Measurements from ENCODE around the gene FAM107A.

FAM107A gene

DNA sequence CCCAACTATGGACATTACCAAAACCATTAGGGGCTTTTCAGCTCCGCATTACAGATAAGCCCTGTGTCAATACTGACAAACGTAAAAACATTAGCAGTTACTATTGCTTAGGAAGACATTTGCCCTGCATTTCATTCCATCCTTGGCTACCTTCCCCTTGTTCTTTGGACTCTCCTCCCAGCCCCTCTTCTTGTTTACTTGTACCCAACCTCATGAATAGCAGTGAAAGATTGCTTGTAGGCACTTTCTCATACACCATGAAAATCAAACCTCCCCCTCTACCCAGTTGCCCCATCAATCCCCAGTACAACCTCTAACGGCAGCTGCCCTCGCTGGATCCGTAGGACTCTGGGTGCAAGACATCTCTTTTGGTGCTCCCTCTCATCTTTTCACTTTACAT lies 16.9 kb upstream of the FAM107A start:
- H3K4me3 ChIP-seq (ENCODE audit: low read depth, low read length) = no peak overlapping the region
- TF ChIP-seq, protein P1, sequence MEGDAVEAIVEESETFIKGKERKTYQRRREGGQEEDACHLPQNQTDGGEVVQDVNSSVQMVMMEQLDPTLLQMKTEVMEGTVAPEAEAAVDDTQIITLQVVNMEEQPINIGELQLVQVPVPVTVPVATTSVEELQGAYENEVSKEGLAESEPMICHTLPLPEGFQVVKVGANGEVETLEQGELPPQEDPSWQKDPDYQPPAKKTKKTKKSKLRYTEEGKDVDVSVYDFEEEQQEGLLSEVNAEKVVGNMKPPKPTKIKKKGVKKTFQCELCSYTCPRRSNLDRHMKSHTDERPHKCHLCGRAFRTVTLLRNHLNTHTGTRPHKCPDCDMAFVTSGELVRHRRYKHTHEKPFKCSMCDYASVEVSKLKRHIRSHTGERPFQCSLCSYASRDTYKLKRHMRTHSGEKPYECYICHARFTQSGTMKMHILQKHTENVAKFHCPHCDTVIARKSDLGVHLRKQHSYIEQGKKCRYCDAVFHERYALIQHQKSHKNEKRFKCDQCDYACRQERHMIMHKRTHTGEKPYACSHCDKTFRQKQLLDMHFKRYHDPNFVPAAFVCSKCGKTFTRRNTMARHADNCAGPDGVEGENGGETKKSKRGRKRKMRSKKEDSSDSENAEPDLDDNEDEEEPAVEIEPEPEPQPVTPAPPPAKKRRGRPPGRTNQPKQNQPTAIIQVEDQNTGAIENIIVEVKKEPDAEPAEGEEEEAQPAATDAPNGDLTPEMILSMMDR (IDR thresholded peaks at IDR 0.05; ENCODE audit: low read depth, low read length, missing control alignments) = no peak
- DNase-seq (ENCODE audit: low read depth) = no peak

- H3K4me3 ChIP-seq (ENCODE audit: low read depth, low read length) = no peak overlapping the region
- TF ChIP-seq, protein P1 (IDR thresholded peaks at IDR 0.05; ENCODE audit: low read depth, low read length, missing control alignments) = no peak
- no peak for DNase-seq (ENCODE audit: low read depth)
These were observed 14.6 kb upstream of the FAM107A start for GRCh38 chr3:58591517-58592510.

GRCh38 chr3:58588030-58588614 lies 10.9 kb upstream of the FAM107A start:
- TF ChIP-seq, protein P1 (IDR thresholded peaks at IDR 0.05; ENCODE audit: low read depth, low read length, missing control alignments) = no peak

DNA sequence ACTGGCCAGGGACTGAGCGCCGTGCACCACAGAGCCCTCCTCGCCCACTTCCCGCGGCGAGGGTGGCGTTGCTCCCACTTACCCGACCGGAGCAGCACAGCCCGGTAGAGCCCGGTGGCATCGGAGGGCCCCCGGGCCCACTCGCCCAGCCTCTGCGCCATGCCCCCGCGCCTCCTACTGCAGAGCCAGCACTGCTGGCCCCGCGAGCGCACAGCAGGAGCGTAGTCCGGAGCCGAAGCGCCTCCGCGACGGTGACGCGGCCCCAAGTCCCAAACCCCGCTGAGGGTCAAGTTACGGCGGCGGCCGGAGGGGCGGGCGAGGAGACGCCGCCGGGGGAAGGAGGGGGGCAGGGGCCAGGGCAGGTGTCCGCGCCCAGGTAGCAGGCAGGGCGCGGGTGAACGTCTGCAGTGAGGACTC lies 9.6 kb upstream of the FAM107A start:
- no peak for DNase-seq (ENCODE audit: low read depth)
- no peak overlapping the region for H3K4me3 ChIP-seq (ENCODE audit: low read depth, low read length)
- TF ChIP-seq, protein P1 (IDR thresholded peaks at IDR 0.05; ENCODE audit: low read depth, low read length, missing control alignments) = no peak

More at GRCh38 chr3:58588030-58588614, 10.9 kb upstream of the FAM107A start:
- DNase-seq (ENCODE audit: low read depth) = no peak
- H3K4me3 ChIP-seq (ENCODE audit: low read depth, low read length) = no peak overlapping the region

DNA sequence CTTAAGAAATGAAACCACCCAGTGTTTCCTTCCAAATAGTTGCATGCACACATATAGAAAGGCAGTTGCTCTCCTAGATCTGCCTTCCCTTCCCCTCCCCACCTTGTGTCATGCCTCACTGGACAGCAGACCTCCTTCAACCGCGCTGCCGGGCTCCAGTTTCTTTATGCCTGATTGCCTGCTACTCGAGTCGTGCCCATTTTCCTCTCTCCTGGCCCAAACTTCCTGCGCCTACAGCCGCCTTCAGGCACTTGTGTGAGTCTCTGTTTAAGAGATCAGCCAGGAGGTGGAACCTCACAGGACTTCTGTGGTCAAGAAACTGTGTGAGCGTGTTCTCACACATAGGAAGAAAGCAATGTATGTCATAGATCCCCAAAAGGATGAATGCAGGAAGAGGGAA lies 8.8 kb upstream of the FAM107A start:
- DNase-seq (ENCODE audit: low read depth) = no peak
- TF ChIP-seq, protein P1 (IDR thresholded peaks at IDR 0.05; ENCODE audit: low read depth, low read length, missing control alignments) = no peak
- H3K4me3 ChIP-seq (ENCODE audit: low read depth, low read length) = no peak overlapping the region

GRCh38 chr3:58585005-58585786 lies 8.0 kb upstream of the FAM107A start:
- DNase-seq (ENCODE audit: low read depth) = no peak
- peak overlapping the region; percentile 22 for H3K4me3 ChIP-seq (ENCODE audit: low read depth, low read length)
- TF ChIP-seq, protein P1 (IDR thresholded peaks at IDR 0.05; ENCODE audit: low read depth, low read length, missing control alignments) = peak; percentile 78

Data from GM12864 (cell line).